Measurements from ENCODE around the gene GALNT15.

The GALNT15 gene

DNA sequence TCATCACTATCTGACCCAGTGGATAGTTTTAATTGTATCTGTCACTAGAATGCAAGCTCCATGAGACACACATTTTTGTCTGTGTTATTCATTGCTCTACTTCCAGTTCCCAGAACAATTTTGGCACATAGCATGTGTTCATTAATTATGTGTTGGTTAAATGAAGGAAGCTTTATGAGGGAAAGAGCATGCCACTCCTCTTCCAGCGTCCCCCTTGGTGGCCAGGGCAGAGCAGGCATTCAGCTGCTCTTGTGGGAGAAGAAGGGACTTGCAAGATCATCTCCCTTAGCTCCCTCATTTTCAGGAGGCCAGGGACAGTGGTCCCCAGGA is 489 bp upstream of the GALNT15 start:
- H3K4me3 ChIP-seq (ENCODE audit: low read depth, low read length) = no peak overlapping the region
- TF ChIP-seq, protein P1, sequence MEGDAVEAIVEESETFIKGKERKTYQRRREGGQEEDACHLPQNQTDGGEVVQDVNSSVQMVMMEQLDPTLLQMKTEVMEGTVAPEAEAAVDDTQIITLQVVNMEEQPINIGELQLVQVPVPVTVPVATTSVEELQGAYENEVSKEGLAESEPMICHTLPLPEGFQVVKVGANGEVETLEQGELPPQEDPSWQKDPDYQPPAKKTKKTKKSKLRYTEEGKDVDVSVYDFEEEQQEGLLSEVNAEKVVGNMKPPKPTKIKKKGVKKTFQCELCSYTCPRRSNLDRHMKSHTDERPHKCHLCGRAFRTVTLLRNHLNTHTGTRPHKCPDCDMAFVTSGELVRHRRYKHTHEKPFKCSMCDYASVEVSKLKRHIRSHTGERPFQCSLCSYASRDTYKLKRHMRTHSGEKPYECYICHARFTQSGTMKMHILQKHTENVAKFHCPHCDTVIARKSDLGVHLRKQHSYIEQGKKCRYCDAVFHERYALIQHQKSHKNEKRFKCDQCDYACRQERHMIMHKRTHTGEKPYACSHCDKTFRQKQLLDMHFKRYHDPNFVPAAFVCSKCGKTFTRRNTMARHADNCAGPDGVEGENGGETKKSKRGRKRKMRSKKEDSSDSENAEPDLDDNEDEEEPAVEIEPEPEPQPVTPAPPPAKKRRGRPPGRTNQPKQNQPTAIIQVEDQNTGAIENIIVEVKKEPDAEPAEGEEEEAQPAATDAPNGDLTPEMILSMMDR (conservative IDR thresholded peaks at IDR 0.05; ENCODE audit: low read depth, low read length) = no peak
- DNase-seq (ENCODE audit: low read depth) = no peak

DNA sequence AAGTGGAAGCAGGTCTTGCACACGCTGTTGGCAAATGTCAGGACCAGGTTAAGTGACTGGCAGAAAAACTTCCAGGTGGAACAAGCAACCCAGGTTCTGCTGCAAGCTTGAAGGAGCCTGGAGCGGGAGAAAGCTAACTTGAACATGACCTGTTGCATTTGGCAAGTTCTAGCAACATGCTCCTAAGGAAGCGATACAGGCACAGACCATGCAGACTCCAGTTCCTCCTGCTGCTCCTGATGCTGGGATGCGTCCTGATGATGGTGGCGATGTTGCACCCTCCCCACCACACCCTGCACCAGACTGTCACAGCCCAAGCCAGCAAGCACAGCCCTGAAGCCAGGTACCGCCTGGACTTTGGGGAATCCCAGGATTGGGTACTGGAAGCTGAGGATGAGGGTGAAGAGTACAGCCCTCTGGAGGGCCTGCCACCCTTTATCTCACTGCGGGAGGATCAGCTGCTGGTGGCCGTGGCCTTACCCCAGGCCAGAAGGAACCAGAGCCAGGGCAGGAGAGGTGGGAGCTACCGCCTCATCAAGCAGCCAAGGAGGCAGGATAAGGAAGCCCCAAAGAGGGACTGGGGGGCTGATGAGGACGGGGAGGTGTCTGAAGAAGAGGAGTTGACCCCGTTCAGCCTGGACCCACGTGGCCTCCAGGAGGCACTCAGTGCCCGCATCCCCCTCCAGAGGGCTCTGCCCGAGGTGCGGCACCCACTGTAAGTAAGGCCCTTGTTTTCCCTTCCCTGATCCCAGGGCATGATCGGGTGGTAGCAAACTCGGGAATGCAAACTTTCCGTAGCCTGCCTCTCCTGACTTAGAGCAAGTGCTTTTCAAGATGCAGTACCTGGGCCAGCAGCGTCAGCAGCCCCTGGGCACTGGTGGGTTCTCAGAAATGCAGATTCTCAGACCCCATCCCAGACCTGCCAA is 759 bp downstream of the GALNT15 start:
- H3K4me3 ChIP-seq (ENCODE audit: low read depth, low read length) = no peak overlapping the region
- DNase-seq (ENCODE audit: low read depth) = no peak
- TF ChIP-seq, protein P1 (conservative IDR thresholded peaks at IDR 0.05; ENCODE audit: low read depth, low read length) = no peak

DNA sequence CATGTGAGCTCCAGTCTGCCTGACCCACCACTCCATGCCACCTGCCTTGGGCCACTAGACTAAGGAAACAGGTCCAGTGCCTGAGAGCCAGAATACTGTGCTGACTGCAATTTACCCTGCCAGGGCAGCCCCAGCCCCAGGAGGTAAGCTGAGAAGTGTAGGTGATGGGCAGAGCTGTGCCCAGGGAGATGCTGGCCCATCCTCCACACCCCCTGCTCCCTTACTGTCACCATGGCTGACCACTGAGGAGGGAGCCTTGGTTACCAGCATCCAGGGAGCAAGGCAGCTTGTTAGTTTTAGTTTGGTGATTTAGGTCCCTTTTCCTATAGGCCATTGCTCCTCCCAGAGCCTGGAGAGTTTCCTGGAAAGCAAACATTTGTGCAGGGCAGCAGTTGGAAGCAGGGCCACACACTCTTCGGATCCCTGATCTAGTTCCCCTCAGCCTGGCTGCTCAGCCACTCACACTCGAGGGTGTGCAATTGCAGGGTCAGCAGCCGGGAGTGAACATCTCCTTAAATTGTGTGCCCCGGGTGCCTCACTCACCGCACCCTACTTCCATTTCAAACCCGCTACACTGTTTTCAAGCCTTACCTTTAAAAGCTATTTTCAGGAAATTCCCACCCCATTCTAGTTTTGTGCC is 2.0 kb downstream of the GALNT15 start:
- TF ChIP-seq, protein P1 (conservative IDR thresholded peaks at IDR 0.05; ENCODE audit: low read depth, low read length) = no peak
- no peak for DNase-seq (ENCODE audit: low read depth)
- no peak overlapping the region for H3K4me3 ChIP-seq (ENCODE audit: low read depth, low read length)

DNA sequence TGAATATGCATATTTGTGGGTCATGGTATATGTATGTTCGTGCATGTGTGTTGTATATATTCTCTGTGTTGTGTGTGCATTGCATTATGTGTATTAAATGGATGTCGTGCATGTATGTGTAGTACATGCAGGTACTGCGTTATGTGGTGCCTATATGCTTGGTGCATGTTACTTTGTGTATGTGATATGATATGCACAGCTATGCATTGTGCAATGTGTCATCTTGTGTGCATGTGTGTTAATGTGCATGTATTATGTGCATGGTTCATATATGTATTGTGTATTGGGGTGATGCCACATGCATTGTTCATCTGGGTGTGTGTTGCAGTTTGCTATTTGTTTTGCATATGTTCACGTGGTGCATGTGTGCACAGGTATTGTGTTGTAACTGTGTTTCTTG is 2.9 kb downstream of the GALNT15 start:
- TF ChIP-seq, protein P1 (conservative IDR thresholded peaks at IDR 0.05; ENCODE audit: low read depth, low read length) = no peak
- no peak overlapping the region for H3K4me3 ChIP-seq (ENCODE audit: low read depth, low read length)
- no peak for DNase-seq (ENCODE audit: low read depth)

DNA sequence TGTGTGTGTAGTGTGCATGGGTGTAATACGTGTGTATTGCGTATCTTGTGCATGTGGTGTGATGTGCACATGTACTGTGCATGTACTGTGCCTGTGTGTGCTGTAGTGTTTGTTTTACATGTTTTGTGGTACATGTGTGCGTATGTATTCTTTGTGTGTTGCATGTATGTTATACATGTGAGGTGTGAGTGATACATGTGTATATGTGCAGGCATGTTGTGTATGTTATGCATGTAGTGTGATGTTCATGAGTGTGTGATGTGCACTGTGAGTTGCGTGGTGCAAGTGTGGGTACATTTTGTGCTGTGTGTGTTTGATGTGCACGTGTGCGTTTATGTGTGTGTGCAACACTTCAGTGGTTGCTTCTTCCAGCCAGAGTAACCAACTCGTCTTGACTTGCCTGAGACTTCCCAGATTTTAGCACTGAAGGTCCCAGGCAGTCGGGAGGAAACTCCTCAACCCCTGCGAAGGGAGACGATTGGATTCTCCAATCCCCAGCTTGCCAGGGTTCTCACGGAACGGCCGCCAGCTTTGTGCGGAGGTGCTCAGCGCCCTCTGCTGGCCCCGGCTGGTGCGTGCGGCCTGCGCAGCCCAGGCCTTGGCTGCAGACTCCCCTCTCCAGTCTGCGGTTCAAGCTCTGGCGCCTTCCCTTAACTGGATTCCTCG is 3.6 kb downstream of the GALNT15 start:
- no peak overlapping the region for H3K4me3 ChIP-seq (ENCODE audit: low read depth, low read length)
- TF ChIP-seq, protein P1 (conservative IDR thresholded peaks at IDR 0.05; ENCODE audit: low read depth, low read length) = peak; percentile 98
- DNase-seq (ENCODE audit: low read depth) = peak; percentile 89

DNA sequence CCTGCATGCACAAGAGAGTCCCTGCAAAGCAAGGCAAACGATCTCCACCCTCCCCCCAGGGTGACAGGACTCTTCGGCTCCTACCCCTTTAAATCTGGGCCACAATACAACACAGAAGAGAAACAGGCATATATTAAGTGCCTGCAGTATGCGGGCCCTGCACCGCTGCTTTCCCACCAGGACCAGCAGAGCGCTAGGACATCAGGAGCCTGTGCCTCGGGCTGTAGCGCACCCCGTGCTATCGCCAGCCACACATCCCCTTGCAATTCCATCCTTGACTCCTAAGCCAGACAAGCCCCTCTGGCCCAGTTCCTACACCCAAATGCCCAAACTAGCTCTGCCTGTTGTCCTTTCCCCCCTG is 4.1 kb downstream of the GALNT15 start:
- H3K4me3 ChIP-seq (ENCODE audit: low read depth, low read length) = no peak overlapping the region
- TF ChIP-seq, protein P1 (conservative IDR thresholded peaks at IDR 0.05; ENCODE audit: low read depth, low read length) = no peak
- DNase-seq (ENCODE audit: low read depth) = no peak

Measured in choroid plexus epithelial cell (primary cell).